Measurements from ENCODE around the gene CDC14A. TPM values are rescaled to one million over a fixed set of nuclear protein-coding genes. Genes with fewer than 3 reads are reported as not detected.

Gene CDC14A
- total RNA-seq, 1 donor from 2014 or later = 21.4 TPM

DNA sequence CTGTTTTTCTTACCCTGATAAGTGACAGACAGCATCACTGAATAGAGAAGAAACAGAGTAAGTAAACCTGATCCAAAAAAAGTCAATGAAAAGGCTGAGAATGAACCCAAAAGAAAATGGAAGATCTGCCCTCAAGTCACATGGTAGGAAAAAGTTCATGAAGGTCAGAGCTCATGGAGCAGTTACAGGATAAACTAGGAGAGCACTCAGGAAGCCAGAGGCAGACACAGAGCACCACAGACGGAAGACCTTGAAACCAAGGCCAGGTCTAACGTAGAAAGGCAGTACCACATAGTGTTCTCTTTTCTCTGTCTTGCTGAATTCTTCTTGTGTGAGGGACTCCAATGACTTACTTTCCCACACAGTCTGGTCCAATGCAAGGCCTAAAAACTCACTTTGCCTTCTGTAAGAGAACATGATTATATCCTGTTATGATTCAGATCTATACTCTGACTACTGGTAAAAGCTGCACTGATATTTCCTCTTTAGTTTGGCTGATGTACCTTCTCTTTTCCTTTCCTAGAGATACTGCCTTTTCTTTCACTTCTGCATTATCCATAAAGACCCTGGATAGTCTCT lies 45.5 kb upstream of the CDC14A start:
- no peak for DNase-seq (ENCODE audit: low spot score in 2 of 2, unreplicated experiment in 2 of 2)
- no peaks in the 10 kb centered on the region for H3K4me1 Mint-ChIP-seq
- no peak overlapping the region for H3K27ac Mint-ChIP-seq
- no peaks in the 10 kb centered on the region for H3K36me3 Mint-ChIP-seq
- peaks cover 7% of the 10 kb centered on the region for H3K9me3 Mint-ChIP-seq
- H3K27me3 Mint-ChIP-seq (ENCODE audit: low read depth) = no peaks in the 10 kb centered on the region
- no peak overlapping the region for H3K4me3 Mint-ChIP-seq
- TF ChIP-seq, protein P1, sequence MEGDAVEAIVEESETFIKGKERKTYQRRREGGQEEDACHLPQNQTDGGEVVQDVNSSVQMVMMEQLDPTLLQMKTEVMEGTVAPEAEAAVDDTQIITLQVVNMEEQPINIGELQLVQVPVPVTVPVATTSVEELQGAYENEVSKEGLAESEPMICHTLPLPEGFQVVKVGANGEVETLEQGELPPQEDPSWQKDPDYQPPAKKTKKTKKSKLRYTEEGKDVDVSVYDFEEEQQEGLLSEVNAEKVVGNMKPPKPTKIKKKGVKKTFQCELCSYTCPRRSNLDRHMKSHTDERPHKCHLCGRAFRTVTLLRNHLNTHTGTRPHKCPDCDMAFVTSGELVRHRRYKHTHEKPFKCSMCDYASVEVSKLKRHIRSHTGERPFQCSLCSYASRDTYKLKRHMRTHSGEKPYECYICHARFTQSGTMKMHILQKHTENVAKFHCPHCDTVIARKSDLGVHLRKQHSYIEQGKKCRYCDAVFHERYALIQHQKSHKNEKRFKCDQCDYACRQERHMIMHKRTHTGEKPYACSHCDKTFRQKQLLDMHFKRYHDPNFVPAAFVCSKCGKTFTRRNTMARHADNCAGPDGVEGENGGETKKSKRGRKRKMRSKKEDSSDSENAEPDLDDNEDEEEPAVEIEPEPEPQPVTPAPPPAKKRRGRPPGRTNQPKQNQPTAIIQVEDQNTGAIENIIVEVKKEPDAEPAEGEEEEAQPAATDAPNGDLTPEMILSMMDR (IDR thresholded peaks at IDR 0.05; ENCODE audit: unreplicated experiment) = no peak

DNA sequence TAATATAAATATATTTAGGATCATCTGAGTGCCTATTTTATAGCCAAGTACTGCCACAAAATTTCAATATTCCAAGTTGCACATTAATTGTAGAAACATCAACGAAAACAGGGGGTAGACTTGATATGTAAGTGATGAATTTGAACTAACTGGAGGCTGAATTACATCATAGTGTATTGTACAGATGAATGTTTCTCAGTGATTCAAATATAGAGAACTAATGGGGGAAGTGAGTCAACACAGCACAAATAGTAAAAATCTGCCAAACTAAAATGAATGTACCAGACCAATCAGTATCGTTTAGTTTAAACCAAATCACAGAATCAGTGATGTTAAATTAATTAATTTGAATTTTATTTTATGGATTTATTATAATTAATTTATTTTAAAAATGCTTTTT lies 43.5 kb upstream of the CDC14A start:
- no peak for DNase-seq (ENCODE audit: low spot score in 2 of 2, unreplicated experiment in 2 of 2)
- H3K27ac Mint-ChIP-seq = no peak overlapping the region
- no peaks in the 10 kb centered on the region for H3K36me3 Mint-ChIP-seq
- H3K4me3 Mint-ChIP-seq = no peak overlapping the region
- no peaks in the 10 kb centered on the region for H3K4me1 Mint-ChIP-seq
- peaks cover 7% of the 10 kb centered on the region for H3K9me3 Mint-ChIP-seq
- TF ChIP-seq, protein P1 (IDR thresholded peaks at IDR 0.05; ENCODE audit: unreplicated experiment) = no peak
- peaks cover 4% of the 10 kb centered on the region for H3K27me3 Mint-ChIP-seq (ENCODE audit: low read depth)

DNA sequence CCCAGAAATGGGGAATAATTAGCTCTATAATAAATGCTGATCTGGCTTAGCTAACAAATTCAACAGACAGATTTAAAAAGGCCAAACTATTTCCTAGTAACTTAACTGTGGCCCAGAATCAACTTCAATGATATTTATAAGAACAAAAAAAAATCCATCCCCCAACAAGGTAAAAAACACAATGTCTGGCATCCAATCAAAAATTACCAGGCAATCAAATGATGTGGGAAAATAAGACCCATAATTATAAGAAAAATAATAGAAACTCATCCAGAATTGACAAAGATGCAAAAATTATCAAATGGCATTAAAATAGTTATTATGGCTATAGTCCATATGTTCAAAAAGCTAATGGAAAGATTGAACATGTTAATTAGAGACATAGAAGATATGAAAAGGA lies 42.4 kb upstream of the CDC14A start:
- H3K27me3 Mint-ChIP-seq (ENCODE audit: low read depth) = peaks cover 4% of the 10 kb centered on the region
- peaks cover 7% of the 10 kb centered on the region for H3K9me3 Mint-ChIP-seq
- TF ChIP-seq, protein P1 (IDR thresholded peaks at IDR 0.05; ENCODE audit: unreplicated experiment) = no peak
- no peaks in the 10 kb centered on the region for H3K4me1 Mint-ChIP-seq
- no peak overlapping the region for H3K27ac Mint-ChIP-seq
- no peak for DNase-seq (ENCODE audit: low spot score in 2 of 2, unreplicated experiment in 2 of 2)
- no peaks in the 10 kb centered on the region for H3K36me3 Mint-ChIP-seq
- H3K4me3 Mint-ChIP-seq = no peak overlapping the region

DNA sequence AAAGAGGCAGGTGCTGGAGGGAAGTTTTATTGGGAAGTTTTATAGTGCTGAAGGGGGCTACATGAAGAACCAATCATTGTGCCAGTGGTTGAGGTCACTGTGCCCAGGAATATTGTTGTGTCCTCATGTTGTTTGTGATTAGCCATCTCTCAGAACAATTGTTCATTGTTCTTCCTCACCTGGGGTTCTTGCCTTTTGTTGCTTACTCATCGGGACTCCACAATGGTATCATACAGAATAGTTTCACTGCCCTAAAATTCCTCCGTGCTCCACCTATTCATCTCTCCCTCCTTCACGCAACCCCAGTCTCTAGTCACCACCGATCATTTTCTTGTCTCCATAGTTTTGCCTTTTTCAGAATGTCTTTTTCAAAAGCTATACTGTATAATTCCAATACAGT lies 38.9 kb upstream of the CDC14A start:
- no peaks in the 10 kb centered on the region for H3K4me1 Mint-ChIP-seq
- no peak overlapping the region for H3K27ac Mint-ChIP-seq
- H3K36me3 Mint-ChIP-seq = no peaks in the 10 kb centered on the region
- no peak for DNase-seq (ENCODE audit: low spot score in 2 of 2, unreplicated experiment in 2 of 2)
- peaks cover 4% of the 10 kb centered on the region for H3K27me3 Mint-ChIP-seq (ENCODE audit: low read depth)
- TF ChIP-seq, protein P1 (IDR thresholded peaks at IDR 0.05; ENCODE audit: unreplicated experiment) = no peak
- H3K4me3 Mint-ChIP-seq = no peak overlapping the region
- peaks cover 20% of the 10 kb centered on the region for H3K9me3 Mint-ChIP-seq

DNA sequence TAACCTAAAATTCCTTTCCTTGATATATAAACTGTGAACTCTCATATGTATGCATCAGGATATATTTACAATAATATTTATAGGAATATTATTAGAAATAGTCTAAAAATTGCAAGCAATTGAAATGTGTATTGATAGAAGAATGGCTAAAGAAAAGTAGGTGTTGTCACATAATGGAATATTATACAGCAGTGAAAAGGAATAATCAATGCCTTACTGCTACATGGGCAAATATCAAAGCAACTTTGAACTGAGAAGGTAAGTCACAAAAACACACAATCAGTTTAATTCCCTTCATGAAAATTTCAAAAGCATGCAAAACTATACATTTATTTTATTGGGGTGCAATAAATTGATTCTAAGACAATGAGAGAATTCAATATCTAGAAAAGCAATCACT lies 35.7 kb upstream of the CDC14A start:
- H3K27ac Mint-ChIP-seq = no peak overlapping the region
- H3K4me1 Mint-ChIP-seq = peaks cover 3% of the 10 kb centered on the region
- peaks cover 4% of the 10 kb centered on the region for H3K27me3 Mint-ChIP-seq (ENCODE audit: low read depth)

More for the DNA sequence above, 35.7 kb upstream of the CDC14A start:
- no peak overlapping the region for H3K4me3 Mint-ChIP-seq
- peaks cover 5% of the 10 kb centered on the region for H3K36me3 Mint-ChIP-seq
- TF ChIP-seq, protein P1 (IDR thresholded peaks at IDR 0.05; ENCODE audit: unreplicated experiment) = no peak
- DNase-seq (ENCODE audit: low spot score in 2 of 2, unreplicated experiment in 2 of 2) = no peak
- peaks cover 26% of the 10 kb centered on the region for H3K9me3 Mint-ChIP-seq

Data from mesothelial cell of epicardium (in vitro differentiated cells).